GM19372 (cell line): ENCODE results near the gene MEGF8.

Source experiments
- ATAC-seq: cut with Tn5 transposase; IDR thresholded peaks from one replicate; pipeline ENCODE4 v1.9.1; 2021; ENCODE audit warnings: mild to moderate bottlenecking, low read depth, moderate library complexity; ENCODE audit not compliant: unreplicated experiment

The MEGF8 gene

DNA sequence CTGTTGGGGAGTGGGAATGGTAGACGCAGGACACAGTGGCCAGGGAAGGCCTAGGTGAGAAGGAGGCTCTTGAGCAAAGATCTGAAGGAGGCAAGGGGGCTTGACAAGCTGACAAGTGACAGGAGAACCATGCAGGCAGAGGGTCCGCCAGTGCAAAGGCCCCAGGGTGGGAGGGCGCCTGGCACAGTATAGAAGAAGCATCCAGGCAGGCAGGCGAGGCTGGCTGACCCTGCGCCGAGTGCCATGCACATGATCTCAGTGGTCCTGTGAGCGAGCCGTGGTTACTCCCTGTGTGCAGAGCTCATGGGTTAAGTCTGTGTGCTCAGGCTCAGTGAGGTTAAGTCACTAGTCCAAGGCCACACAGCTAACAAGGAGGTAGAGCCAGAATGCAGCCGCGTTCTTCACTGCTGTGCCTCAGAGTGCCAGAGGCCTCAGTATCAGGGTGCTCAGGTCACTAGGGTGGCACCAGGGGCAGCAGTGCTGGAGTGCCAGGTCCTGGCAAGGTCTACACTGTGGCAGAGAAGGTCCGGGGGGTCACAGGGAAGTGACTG, 49.5 kb downstream of the MEGF8 start:
- no peak for ATAC-seq

DNA sequence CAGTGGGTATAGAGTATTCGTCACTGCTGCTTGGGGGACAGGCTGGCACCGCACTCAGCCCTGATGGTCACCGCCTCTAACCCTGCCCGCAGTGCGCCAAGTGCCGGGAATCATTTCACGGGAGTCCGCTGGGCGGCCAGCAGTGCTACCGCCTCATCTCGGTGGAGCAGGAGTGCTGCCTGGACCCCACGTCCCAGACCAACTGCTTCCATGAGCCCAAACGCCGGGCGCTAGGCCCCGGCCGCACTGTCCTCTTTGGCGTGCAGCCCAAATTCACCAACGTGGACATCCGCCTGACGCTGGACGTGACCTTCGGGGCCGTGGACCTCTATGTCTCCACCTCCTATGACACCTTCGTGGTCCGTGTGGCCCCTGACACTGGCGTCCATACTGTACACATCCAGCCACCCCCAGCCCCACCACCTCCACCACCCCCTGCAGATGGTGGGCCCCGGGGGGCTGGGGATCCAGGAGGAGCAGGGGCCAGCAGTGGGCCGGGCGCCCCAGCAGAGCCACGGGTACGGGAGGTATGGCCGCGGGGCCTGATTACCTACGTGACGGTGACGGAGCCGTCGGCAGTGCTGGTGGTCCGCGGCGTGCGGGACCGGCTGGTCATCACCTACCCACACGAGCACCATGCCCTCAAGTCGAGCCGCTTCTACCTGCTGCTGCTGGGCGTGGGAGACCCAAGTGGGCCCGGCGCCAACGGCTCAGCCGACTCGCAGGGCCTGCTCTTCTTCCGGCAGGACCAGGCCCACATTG, 50.2 kb downstream of the MEGF8 start:
- no peak for ATAC-seq

DNA sequence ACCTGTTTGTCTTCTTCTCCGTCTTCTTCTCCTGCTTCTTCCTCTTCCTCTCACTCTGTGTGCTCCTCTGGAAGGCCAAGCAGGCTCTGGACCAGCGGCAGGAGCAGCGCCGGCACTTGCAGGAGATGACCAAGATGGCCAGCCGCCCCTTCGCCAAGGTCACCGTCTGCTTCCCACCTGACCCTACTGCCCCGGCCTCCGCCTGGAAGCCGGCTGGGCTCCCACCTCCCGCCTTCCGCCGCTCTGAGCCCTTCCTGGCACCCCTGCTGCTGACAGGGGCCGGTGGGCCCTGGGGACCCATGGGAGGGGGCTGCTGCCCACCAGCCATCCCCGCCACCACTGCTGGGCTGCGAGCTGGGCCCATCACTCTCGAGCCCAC, 50.7 kb downstream of the MEGF8 start:
- no peak for ATAC-seq

DNA sequence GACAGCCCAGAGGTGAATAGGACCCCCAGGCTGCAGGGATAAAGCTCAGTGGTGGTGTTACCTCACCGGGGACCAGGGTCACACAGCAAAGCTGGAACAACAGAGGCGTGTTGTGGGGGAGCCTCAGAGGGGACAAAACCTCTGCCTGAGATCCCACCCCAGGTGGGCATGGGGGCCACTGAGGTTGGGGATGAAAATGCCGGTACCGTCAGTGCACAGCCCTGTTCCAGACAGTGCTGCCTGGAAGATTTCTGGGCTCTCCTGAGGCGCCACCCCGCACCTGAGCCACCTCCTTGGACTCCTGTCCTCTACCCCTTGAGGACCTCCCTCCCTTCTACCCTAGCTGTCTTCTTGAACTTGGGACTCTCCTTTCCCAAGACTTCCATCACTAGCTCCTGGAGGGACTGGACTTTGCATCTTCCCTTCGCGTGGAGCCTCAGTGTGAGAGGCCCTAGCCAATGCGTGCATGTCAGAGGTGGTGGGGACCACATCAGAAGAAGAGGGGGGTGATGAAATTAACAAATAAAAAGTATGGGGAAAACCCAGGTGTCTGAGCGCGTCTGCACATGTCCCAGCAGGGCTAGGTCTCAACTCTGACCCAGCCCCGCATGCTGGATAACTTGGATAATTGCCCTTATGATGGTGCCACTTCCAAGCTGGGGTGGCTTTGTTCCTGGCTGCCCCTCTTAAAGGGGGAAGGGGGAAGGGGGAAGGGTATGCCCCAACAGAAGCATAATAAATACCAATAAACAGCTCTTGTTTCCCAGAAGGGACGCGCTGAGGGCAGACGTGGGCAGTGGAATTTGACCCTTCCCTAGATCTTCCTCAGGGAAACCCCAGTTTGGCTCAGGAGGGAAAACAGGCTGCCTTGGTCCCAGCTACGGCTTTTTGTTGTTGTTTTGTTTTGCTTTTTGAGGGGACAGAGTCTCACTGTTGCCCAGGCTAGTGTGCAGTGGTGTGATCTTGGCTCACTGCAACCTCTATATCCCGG, 53.1 kb downstream of the MEGF8 start:
- no peak for ATAC-seq

DNA sequence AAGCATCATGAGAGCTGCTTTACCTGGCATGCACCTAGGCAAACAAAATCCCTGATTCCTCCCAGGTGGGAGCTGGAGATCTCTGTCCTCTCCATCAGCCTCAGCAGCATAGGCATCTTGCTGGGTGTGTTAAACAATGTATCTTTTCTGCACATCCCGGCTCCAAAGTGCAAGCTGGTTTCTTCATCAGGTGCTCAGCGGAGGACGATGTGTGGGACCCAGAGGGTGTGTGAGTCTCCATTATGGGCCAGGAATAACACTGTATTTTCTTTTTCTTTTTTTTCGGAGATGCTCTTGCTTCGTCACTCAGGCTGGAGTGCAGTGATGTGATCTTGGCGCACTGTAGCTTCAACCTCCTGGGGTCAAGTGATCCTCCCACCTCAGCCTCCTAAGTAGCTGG, 54.7 kb downstream of the MEGF8 start:
- ATAC-seq, result no peak

DNA sequence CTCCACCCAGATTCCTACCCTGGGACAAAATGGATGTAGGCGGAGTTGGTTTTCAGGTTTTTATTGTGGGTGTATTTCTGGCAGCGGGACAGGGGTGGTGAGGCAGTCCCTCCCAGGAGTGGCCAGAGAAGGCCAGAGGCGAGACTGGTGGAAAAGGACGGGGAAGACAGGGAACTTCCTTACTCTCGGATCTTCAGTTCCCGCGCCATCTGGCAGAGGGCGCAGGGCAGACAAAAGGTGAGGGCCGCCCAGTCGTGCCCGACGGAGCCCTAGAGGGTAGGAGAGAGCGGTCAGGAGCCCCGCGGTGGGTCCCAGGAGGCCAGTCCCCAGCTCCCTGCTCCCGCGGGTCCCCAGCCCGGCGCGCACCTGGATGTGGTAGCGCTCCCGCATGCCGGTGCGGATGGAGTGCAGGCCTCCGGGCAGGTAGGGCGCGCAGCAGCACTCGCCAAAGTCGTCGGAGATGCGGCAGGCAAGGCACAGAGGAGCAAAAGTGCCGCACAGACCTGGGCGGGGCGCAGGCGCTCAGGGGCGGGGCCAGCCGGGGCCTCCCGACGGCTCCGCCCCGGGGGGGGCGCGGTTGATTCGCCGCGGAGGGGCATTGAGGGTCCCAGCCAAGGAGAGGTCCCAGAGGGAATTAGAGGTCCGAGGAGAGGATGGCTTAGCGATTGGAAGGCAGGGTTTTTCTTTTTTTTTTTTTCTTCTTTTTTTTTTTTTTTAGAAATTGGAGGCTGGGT, 61.7 kb downstream of the MEGF8 start:
- ATAC-seq, result no peak

DNA sequence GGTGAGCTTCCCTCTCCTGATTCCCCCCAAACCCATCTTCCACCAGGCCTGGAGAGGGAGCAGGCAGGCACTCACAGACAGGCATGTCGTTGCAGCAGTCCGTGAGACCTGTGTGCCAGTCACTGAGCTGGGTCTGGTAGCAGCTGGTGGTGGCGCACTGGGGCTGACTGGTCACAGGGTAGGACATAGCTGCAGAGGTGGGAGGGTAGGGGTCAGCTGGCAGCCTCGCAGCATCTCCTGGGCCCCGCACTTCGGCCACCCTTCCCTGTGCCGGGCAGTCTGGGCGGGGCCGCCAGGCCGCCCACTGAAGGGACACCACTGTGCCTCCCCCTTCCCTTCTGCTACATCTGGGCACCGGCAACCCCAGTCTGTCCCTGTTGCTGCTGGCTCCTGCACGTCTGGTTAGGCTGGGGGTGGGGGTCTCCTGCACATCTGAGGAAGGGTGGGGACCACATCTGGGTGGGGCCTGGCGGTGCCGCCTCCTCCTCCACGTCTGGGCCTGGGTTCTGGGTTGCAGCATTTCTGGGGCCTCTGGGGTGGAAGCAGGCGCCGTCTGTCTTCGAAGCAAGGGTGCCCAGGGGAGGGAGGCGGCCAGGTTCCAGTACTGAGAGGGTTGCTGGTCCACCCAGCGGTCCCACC, 63.5 kb downstream of the MEGF8 start:
- no peak for ATAC-seq

DNA sequence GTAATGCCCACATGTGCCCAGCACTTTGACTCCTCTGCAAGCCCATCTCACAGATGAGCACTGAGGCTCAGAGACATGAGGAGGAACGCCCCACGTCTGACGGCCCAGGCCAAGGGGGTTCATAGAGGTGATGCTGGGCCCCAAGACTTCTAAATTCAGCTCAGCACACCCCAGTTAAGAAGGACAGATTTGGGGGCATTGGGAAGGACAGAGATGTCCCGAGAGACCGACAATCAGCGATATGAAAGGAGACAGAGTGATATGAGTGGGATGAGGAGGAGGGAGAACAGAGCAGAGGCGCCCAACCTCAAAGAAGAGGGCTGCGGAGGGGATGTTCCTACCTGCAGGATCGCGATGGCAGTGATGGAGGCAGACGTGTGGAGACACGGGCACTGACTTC, 64.5 kb downstream of the MEGF8 start, which contains the start of gene CNFN:
TSS of gene CNFN (minus strand) at position 399 of the 400 bp plus-strand sequence. CDS start 1,260 bp downstream, outside the sequence.
- ATAC-seq, result no peak

DNA sequence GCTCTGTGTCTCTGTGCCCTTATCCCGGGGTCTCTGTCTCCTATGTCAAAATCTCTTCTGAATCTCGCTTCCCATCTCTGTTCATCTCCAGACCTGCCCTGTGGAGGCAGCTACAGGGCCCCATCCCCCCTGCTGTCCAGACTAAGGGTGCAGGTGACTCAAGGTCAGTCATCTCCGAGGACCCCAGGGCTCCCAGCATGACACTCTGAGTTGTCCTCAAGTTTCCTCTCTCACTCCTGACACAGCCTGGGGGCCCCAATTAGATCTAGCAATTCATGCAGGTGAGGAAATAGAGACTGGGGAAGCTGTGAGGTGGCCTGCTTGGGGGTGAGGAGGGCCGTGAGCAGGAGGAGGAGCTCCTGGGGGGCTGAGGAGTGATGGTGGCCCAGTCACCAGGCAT, 66.7 kb downstream of the MEGF8 start:
- no peak for ATAC-seq

DNA sequence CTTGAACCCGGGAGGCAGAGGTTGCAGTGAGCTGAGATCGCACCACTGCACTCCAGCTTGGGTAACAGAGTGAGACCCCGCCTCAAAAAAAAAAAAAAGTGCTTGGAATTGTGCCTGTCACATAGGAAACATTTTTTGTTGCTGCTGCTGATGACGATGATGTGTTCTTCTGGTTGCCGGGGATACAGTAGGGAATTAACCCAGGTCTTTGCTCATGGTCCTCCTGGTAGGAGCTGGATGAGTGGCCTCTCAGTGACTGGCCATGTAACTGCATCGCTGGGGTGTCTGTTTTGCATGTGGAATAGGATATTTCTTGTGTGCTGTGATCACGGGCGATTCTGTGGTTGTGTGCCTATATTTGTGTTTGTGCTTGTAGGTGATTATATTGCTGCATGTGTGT, 69.3 kb downstream of the MEGF8 start:
- ATAC-seq, result no peak

DNA sequence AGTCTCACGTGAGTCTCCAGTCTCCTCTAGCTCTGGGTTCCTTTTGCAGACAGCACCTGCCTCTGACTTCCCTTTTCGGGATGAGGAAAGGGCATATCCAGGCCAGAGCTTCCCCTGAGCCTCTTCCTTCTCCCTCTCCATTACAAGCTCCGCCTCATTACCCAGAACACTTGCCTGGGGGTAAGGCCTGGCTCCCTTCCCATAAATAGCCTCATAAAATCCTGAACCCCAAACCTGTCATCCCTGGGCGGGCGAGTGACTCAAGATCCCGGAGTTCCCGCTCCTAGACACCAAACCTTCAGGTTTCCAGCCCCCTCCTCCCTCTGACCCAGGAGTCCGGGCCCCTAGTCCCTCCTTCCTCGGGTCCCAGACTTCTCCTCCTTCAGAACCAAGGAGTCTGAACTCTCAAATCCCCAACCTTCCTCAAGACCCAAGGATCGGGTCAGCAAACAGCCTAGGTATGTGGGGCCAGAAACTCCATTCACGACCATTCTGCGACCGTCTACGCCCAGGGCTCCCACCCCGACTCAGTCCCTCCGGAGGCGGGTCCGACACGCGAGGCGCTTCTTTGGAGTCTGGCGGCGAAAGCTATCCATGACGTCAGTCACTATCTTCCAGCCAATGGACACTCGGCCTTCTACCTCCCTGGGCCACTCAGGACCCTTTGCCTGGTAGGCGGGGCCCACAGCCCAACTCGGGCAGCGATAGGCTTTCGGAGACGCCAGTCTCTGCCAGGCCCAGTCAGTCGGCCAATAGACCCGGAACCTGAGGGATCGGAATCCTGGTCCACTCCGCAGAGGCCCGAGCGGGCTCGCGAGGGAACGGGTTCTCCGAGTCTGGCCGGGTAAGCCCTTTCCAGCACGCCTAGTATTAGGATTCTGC, 71.2 kb downstream of the MEGF8 start:
- peak; percentile 94 for ATAC-seq

DNA sequence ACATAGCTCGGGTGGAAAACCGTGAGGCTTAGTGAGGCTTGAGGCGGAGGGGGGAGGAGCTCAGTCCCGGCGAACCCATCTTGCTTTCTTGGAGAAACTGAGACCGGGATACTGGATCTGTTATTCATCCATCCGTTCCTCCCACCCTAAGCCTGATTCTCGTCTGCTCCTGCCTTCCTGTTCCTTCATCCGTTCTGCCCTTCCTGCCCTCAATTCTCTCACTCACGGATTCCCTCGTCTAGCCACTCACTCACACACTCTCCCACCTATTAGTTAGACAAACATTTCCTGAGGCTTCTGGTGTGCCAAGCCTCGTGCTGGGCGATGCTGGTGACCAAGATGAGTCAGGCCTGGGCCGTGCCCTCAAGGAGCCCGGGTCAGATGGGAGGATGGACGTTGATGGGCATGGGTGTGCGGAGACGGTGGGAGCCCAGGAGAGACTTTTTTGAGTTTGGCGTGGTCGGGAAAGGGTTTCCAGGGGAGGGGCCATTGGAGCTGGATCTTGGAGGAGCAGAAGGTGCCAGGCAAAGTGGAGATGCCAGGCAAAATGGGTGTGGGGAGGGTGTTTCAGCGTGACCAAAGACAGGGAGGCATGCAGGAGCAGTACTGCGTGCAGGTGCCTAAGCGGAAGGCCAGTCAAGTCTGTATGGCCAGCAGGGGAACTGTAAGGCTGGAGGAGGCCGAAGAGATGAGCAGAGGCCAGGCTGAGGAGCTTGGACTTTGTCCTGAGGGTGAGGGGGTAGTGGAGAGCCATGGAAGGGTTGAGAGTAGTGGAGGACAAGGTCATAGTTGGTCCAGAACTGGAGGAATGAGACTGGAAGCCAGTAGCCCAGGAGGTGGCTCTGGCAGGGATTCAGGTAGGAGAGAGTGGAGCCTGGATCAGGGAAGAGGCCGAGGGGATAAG, 72.1 kb downstream of the MEGF8 start:
- ATAC-seq, result no peak

DNA sequence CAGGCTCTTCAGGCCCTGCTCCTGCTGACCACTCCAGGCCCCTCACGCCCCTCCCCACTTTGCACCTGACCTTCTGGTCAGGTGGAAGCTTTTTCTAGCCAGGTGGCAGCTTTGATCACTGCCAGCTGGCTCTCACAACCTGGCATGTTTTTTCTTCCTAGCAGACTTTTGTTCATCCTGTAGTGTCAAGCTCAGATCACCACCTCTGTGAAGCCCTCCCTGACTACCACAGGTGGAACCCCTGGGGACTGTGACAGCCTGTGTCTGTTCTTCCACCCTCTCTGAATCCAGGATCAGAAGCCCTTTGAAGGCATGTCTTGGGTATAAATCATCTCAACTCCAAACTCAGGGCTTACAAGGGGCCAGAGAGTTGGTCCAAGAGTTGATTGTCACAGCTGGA, 75.0 kb downstream of the MEGF8 start:
- ATAC-seq, result no peak

DNA sequence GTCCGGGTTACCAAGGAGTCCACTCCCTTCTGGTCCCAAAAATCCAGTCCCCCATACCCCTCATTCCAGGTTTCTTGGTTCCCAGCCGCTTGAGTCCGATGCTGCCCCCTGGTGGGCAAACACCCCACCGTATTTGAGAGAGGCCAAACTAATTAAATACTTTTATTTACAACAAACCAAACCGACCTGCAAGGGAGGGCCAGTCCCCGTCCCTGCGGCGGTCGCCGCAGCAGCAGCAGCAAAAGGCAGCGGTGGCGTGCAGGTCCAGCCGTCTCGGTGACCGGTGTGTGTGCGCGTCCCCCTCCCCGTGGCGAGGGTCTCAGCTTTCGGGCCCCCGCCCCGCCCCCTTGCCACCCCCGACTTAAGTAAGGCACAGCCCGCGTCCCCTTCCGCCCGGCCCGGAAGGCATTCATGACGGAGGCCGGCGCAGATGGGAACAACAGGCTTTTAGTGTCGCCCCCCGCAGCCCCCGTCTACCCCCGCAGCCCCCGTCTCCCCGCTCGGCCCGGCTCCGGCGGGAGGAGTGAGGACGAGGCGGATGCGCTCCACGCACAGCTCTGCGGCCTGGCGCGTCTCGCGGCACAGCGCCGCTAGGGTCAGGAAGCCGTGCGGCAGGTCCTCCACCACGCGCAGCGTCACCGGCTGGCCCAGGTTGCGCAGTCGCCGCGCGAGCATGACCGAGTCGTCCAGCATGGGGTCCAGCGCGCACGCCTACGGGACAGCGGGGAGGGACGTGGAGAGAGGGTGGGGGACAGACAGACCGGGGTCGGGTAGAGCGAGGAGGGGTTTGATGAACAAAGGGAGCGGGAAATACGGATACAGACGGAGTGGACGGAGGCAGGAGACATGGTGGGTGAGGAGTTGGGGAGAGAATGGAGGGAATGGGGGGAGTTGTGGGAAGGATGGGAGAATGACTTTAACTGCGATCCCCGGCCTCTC, 76.2 kb downstream of the MEGF8 start:
- no peak for ATAC-seq

DNA sequence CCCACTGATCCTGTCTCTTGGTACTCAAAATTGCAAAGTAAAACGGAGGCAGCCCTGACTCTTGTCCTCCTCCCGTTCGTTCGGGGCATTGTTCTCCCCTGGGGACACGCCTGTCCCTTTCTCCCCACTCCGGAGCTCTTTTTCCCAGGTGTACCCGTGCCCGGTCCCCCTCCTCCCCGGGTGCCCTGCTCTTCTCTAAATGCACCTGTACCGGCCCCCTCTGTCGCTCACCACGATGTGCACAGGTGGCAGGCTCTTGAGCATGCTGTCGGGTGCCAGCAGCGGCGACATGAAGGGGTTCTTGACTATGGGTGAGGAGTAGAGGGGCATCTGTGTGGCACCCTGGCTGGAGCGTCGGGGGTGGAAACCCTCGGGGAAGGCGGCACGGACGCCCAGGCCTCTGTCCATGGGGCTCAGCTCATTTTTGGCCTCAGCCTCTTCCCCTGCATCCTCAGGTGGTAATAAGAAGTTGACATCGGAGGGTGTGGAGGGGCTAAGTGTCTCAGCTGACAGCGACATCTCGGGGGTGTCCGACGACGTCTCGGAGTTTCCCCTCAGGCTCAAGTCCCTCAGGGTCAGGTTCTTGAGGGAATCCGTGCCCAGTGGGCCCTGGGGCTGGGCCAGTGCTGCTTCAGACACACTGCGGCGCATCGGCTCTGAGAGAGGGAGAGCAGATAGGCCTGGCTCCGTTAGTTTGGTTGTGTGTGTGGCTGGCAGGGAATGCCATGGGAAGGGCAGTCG, 77.1 kb downstream of the MEGF8 start:
- no peak for ATAC-seq

DNA sequence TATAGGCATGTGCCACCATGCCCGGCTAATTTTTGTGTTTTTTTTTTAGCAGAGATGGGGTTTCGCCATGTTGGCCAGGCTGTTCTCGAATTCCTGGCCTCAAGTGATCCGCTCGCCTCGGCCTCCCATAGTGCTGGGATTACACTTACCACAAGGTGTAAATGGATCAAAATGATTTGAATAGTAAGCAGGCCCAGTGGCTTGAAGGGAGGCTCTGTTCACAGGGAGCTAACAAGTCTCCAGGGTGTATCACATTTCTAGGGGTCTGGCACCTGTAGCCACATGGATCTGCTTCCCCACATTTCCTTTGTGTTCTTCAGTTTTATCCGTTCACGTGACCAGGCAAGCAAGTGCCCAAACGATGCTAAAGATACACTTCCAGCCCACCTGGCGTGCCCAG, 78.2 kb downstream of the MEGF8 start:
- no peak for ATAC-seq
